ENCODE measurements around the gene PC.

DNA sequence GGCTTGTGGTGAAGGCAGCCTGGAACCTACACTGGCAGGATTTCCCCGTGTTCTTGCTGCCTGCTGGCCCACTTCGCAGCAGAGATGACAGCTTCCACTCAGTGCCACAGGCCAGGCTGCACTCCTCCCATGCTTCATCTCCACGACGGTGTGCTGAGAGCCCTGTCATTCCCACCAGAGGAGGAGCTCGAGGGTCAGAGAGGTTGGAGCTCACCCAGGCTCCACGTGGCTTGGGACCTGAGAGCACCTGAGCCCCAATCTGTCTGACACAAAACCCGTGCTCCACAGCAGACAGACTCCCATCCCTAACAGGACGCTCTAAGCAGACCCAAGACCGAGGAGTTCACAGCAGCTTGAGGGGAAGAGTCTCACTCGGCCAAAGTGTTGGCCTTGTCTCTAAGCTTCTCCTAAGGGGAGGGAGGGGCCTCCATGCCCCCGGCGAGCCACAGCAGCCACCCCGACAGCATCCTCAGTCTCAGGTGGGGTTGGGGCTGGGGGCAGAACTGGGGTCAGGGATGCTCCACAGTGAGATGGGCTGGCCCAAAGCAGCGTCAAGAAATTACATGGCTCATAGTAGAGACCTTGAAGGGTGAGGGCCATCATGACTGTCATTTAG lies 90.7 kb downstream of the PC start:
- TF ChIP-seq, protein P1, sequence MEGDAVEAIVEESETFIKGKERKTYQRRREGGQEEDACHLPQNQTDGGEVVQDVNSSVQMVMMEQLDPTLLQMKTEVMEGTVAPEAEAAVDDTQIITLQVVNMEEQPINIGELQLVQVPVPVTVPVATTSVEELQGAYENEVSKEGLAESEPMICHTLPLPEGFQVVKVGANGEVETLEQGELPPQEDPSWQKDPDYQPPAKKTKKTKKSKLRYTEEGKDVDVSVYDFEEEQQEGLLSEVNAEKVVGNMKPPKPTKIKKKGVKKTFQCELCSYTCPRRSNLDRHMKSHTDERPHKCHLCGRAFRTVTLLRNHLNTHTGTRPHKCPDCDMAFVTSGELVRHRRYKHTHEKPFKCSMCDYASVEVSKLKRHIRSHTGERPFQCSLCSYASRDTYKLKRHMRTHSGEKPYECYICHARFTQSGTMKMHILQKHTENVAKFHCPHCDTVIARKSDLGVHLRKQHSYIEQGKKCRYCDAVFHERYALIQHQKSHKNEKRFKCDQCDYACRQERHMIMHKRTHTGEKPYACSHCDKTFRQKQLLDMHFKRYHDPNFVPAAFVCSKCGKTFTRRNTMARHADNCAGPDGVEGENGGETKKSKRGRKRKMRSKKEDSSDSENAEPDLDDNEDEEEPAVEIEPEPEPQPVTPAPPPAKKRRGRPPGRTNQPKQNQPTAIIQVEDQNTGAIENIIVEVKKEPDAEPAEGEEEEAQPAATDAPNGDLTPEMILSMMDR (IDR thresholded peaks at IDR 0.05): no peak
- TF ChIP-seq EP300 (IDR thresholded peaks at IDR 0.05) (no peak), POLR2AphosphoS5 (IDR thresholded peaks at IDR 0.05) (no peak)
